ENCODE measurements around the gene SSBP4. TPM values are rescaled to one million over a fixed set of nuclear protein-coding genes. Genes with fewer than 3 reads are reported as not detected.
A peak's percentile ranks its signal among the peaks of the same experiment; 100 is the strongest.

SSBP4 gene
- total and polyA plus RNA-seq, 2 experiments from 2014 or later = 44.4 to 52.0 TPM

DNA sequence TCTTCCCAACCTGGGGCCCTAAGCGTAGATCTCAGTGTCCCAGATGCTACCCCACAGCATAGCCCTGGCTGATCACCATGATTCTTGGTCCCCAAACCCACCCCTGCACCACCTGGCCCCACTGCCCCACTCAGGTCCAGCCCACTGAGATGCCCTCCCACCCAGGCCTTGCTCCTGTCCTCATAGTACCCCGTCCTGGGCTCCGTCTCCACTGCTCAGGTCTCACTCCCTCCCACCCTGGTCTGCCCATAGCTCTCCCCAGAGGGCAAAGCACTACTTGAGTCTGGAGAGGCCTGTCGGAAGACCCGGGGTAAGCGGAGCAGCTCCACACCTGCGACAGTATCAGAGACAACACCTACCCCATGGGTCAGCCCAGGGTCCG is 54.5 kb downstream of the SSBP4 start:
- ATAC-seq (no peak), DNase-seq (ENCODE audit: low spot score) (no peak)
- H3K27me3 Mint-ChIP-seq (ENCODE audit: insufficient read depth, low read depth, poor library complexity) = peaks cover 29% of the 10 kb centered on the region
- H3K36me3 Mint-ChIP-seq (ENCODE audit: low read depth) = no peaks in the 10 kb centered on the region; the same call in 2 of the 3 replicates
- H3K27ac ChIP-seq (ENCODE audit: low read depth) = no peak overlapping the region
- H3K36me3 ChIP-seq (ENCODE audit: insufficient read depth) = no peaks in the 10 kb centered on the region
- H3K4me3 Mint-ChIP-seq = no peak overlapping the region
- H3K79me2 ChIP-seq (replicated peaks; ENCODE audit: insufficient read depth) = peaks cover 13% of the 10 kb centered on the region
- H3K9me2 ChIP-seq (ENCODE audit: insufficient read depth) = no peaks in the 10 kb centered on the region
- H4K20me1 ChIP-seq (replicated peaks; ENCODE audit: insufficient read depth) = peaks cover 10% of the 10 kb centered on the region; the same call in 1 of the 2 replicates
- H3K4me1 Mint-ChIP-seq = peaks cover 29% of the 10 kb centered on the region
- TF ChIP-seq, protein P1, sequence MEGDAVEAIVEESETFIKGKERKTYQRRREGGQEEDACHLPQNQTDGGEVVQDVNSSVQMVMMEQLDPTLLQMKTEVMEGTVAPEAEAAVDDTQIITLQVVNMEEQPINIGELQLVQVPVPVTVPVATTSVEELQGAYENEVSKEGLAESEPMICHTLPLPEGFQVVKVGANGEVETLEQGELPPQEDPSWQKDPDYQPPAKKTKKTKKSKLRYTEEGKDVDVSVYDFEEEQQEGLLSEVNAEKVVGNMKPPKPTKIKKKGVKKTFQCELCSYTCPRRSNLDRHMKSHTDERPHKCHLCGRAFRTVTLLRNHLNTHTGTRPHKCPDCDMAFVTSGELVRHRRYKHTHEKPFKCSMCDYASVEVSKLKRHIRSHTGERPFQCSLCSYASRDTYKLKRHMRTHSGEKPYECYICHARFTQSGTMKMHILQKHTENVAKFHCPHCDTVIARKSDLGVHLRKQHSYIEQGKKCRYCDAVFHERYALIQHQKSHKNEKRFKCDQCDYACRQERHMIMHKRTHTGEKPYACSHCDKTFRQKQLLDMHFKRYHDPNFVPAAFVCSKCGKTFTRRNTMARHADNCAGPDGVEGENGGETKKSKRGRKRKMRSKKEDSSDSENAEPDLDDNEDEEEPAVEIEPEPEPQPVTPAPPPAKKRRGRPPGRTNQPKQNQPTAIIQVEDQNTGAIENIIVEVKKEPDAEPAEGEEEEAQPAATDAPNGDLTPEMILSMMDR (conservative IDR thresholded peaks at IDR 0.05; ENCODE audit: low read depth in 2 of 2) = no peak
- TF ChIP-seq POLR2AphosphoS5 (IDR thresholded peaks at IDR 0.05; ENCODE audit: low read depth) (no peak), STAT1 (IDR thresholded peaks at IDR 0.05; ENCODE audit: unreplicated experiment) (no peak), EZH2 (IDR thresholded peaks at IDR 0.05; ENCODE audit: low read depth, unreplicated experiment) (no peak), NANOG (IDR thresholded peaks at IDR 0.05; ENCODE audit: borderline replicate concordance) (no peak), ZNF114 (CRISPR knock-in tag; IDR thresholded peaks at IDR 0.05) (no peak), JUNB (IDR thresholded peaks at IDR 0.05; ENCODE audit: unreplicated experiment) (no peak), EZH2phosphoT487 (IDR thresholded peaks at IDR 0.05; ENCODE audit: unreplicated experiment) (no peak), ZNF331 (CRISPR knock-in tag; IDR thresholded peaks at IDR 0.05; ENCODE audit: low read depth) (no peak), CREB1 (CRISPR knock-in tag; IDR thresholded peaks at IDR 0.05; ENCODE audit: low read depth) (no peak)
- TF ChIP-seq, protein P2, sequence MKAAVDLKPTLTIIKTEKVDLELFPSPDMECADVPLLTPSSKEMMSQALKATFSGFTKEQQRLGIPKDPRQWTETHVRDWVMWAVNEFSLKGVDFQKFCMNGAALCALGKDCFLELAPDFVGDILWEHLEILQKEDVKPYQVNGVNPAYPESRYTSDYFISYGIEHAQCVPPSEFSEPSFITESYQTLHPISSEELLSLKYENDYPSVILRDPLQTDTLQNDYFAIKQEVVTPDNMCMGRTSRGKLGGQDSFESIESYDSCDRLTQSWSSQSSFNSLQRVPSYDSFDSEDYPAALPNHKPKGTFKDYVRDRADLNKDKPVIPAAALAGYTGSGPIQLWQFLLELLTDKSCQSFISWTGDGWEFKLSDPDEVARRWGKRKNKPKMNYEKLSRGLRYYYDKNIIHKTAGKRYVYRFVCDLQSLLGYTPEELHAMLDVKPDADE (IDR thresholded peaks at IDR 0.05) = no peak
- TF ChIP-seq, protein P3, sequence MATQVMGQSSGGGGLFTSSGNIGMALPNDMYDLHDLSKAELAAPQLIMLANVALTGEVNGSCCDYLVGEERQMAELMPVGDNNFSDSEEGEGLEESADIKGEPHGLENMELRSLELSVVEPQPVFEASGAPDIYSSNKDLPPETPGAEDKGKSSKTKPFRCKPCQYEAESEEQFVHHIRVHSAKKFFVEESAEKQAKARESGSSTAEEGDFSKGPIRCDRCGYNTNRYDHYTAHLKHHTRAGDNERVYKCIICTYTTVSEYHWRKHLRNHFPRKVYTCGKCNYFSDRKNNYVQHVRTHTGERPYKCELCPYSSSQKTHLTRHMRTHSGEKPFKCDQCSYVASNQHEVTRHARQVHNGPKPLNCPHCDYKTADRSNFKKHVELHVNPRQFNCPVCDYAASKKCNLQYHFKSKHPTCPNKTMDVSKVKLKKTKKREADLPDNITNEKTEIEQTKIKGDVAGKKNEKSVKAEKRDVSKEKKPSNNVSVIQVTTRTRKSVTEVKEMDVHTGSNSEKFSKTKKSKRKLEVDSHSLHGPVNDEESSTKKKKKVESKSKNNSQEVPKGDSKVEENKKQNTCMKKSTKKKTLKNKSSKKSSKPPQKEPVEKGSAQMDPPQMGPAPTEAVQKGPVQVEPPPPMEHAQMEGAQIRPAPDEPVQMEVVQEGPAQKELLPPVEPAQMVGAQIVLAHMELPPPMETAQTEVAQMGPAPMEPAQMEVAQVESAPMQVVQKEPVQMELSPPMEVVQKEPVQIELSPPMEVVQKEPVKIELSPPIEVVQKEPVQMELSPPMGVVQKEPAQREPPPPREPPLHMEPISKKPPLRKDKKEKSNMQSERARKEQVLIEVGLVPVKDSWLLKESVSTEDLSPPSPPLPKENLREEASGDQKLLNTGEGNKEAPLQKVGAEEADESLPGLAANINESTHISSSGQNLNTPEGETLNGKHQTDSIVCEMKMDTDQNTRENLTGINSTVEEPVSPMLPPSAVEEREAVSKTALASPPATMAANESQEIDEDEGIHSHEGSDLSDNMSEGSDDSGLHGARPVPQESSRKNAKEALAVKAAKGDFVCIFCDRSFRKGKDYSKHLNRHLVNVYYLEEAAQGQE (IDR thresholded peaks at IDR 0.05; ENCODE audit: unreplicated experiment) = no peak
- TF ChIP-seq, protein P4, sequence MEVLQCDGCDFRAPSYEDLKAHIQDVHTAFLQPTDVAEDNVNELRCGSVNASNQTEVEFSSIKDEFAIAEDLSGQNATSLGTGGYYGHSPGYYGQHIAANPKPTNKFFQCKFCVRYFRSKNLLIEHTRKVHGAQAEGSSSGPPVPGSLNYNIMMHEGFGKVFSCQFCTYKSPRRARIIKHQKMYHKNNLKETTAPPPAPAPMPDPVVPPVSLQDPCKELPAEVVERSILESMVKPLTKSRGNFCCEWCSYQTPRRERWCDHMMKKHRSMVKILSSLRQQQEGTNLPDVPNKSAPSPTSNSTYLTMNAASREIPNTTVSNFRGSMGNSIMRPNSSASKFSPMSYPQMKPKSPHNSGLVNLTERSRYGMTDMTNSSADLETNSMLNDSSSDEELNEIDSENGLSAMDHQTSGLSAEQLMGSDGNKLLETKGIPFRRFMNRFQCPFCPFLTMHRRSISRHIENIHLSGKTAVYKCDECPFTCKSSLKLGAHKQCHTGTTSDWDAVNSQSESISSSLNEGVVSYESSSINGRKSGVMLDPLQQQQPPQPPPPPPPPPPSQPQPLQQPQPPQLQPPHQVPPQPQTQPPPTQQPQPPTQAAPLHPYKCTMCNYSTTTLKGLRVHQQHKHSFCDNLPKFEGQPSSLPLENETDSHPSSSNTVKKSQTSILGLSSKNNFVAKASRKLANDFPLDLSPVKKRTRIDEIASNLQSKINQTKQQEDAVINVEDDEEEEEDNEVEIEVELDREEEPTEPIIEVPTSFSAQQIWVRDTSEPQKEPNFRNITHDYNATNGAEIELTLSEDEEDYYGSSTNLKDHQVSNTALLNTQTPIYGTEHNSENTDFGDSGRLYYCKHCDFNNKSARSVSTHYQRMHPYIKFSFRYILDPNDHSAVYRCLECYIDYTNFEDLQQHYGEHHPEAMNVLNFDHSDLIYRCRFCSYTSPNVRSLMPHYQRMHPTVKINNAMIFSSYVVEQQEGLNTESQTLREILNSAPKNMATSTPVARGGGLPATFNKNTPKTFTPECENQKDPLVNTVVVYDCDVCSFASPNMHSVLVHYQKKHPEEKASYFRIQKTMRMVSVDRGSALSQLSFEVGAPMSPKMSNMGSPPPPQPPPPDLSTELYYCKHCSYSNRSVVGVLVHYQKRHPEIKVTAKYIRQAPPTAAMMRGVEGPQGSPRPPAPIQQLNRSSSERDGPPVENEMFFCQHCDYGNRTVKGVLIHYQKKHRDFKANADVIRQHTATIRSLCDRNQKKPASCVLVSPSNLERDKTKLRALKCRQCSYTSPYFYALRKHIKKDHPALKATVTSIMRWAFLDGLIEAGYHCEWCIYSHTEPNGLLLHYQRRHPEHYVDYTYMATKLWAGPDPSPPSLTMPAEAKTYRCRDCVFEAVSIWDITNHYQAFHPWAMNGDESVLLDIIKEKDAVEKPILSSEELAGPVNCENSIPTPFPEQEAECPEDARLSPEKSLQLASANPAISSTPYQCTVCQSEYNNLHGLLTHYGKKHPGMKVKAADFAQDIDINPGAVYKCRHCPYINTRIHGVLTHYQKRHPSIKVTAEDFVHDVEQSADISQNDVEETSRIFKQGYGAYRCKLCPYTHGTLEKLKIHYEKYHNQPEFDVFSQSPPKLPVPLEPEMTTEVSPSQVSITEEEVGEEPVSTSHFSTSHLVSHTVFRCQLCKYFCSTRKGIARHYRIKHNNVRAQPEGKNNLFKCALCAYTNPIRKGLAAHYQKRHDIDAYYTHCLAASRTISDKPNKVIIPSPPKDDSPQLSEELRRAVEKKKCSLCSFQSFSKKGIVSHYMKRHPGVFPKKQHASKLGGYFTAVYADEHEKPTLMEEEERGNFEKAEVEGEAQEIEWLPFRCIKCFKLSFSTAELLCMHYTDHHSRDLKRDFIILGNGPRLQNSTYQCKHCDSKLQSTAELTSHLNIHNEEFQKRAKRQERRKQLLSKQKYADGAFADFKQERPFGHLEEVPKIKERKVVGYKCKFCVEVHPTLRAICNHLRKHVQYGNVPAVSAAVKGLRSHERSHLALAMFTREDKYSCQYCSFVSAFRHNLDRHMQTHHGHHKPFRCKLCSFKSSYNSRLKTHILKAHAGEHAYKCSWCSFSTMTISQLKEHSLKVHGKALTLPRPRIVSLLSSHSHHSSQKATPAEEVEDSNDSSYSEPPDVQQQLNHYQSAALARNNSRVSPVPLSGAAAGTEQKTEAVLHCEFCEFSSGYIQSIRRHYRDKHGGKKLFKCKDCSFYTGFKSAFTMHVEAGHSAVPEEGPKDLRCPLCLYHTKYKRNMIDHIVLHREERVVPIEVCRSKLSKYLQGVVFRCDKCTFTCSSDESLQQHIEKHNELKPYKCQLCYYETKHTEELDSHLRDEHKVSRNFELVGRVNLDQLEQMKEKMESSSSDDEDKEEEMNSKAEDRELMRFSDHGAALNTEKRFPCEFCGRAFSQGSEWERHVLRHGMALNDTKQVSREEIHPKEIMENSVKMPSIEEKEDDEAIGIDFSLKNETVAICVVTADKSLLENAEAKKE (CRISPR knock-in tag; IDR thresholded peaks at IDR 0.05) = no peak
- H3F3A ChIP-seq (replicated peaks; ENCODE audit: low read depth) = peaks cover 10% of the 10 kb centered on the region
- H3K4me1 ChIP-seq (ENCODE audit: insufficient read depth) = peaks cover 5% of the 10 kb centered on the region
- no peak overlapping the region for H2AFZ ChIP-seq
- H3K4me2 ChIP-seq = no peak overlapping the region
- no peaks in the 10 kb centered on the region for H3K9me3 Mint-ChIP-seq
- 0 out of 2 replicates have a peak overlapping the region, but pooled peaks have one; percentile 48 for H3K27ac Mint-ChIP-seq
- no peaks in the 10 kb centered on the region for H3K27me3 ChIP-seq (ENCODE audit: insufficient read depth)
- no peak overlapping the region for H3K4me3 ChIP-seq
